Activated CD4-positive, CD25-positive, alpha-beta regulatory T cell (primary cell): Measurements from ENCODE around the gene FARS2.
"Not testable (repeated sequence)": the region's sequence is repeated elsewhere in the genome, so short reads cannot be mapped to it uniquely, and the experiment has no call there.

Experiments used
- DNase-seq, 4 experiments: peaks; one replicate each; lab custom pipeline; 2025; lab: John Stamatoyannopoulos, UW

The FARS2 gene

DNA sequence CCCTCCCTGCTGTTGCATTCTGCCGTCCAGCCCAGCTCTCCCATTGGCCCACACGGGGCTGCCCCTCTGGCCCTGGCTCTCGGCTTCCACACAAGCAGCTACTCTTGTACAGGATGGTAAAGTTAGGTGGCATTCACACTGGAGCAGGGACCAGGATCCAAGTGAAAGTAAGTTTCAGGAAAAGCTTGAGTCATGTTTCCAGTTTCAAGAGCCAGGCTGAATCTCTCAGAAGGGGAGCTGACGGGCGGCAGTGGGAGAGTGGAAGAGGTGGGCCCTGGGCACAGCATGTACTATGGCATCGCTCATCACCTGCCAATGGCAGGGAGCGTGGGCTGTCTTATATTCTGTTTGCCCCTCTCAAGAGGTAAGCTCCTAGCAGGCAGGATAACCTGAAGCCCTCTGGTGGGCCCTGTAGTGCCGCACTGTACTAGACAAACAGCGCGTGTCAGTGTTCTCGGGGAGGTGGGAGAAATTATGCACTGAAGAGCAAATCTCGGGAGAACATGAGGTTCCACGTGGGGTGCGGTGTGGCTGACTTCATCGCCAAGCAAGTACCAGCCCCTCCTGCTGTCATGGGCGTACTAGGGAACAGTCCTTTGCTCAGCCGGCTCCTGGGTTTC, 503.9 kb downstream of the FARS2 start:
- no peak for DNase-seq

DNA sequence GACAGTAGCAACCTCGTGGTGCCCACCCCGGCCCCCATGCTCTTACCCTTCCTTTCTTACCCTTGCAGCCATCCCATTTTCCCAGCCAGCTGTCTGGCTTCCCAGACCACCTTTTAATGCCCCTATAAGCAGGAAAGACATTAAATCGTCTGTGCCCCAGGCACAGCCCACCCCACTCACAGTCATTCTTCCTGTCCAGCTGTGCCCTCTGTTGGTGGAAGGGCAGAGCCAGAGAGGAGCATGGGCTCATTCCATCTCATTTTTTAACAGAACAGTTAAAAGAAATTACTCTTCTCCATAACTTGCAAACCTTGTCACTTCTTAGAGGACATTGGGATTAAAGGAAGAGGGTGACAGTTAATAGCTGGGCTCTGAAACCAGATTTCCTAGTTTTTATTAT, 504.9 kb downstream of the FARS2 start:
- DNase-seq: no peak

- no peak for DNase-seq
These were observed 506.2 kb downstream of the FARS2 start for GRCh38 chr6:5767471-5767870.

GRCh38 chr6:5771211-5771610, 509.9 kb downstream of the FARS2 start:
- DNase-seq: no peak

DNA sequence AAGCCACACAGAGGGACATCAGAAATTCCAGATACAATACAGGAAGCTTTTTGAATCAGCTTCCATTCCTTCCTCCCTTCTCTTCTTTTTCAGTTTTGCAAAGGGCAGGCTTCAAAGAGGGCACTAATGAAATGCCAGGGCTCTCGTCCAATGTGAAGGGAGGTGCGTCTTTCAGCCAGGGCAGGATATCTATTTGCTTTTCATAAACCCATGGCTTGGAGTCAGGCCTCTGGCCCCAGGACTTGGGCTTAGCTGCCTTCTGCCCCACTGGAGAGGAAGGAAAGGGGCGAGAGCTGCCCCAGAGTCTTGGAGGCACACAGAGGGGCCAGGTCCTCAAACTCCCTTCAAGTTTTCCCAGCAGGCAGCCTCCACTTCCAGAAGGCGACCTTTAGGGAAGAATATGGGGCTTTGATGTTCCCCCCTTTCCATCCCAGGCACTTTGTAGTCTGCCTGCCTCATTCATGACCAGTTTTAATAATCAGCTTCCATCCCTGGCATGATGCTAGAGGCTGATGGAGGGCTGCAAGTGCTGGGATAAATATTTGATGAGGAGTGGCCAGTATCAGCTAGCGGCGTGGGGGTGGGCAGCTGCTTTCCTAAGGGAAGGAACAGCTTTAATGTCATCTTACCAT, 510.6 kb downstream of the FARS2 start:
- no peak for DNase-seq

- no peak for DNase-seq
These were observed 511.3 kb downstream of the FARS2 start for GRCh38 chr6:5772408-5773120.

- no peak for DNase-seq
These were observed 514.8 kb downstream of the FARS2 start for GRCh38 chr6:5776104-5776503.

DNA sequence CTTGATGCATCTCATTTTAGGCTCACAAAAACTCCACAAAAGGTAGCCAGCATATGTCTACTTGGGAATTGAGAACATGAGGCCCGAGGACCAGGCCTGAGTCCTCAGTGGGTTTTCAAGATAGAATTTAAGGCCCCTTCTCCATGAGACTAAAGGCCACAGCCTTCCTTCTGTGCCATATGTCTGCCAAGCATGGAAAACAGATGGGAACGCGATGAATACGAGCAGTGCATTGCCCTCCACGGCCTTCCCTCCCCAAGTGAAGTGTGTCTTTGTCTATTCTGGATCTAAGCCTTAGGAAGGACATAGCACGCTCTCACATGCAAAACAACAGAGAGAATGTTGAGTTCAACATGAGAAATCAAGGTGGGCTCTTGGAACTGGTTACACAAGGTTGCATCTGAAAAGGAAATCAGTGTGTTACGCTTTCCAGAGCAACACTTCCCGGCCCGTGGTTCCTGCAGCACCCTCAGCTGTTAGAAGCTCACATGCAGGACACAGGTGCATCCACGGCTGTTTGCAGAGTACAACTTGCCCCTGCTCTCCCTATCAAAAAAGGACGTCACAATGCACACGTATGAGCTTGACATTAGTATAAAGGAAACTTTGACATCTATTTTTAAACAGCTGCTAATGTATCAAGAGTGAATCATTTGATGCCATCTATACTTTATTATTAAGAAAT, 515.5 kb downstream of the FARS2 start:
- DNase-seq: no peak

GRCh38 chr6:5778317-5778857, 517.1 kb downstream of the FARS2 start:
- no peak for DNase-seq

- DNase-seq: no peak
These were observed 517.6 kb downstream of the FARS2 start for GRCh38 chr6:5778906-5779305.

DNA sequence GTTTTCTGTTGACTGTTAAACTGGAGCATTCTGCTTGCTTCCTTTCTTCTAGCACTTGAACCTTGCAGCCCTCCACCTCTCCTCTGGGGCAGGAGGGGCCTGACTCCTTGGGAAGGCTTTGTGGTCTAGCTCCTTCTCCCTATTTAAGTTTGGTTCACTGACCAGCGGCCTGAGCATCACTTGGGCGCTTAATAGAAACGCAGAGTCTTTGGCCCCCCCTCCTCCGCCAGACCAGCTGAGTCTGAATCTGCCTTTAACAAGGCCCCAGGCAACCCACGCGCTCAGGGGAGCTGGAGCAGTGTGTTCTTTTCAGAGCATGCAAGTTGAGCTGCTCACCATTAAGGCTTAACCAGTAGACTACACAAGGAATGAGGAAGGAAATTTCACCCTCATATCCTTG, 519.7 kb downstream of the FARS2 start:
- no peak for DNase-seq

DNA sequence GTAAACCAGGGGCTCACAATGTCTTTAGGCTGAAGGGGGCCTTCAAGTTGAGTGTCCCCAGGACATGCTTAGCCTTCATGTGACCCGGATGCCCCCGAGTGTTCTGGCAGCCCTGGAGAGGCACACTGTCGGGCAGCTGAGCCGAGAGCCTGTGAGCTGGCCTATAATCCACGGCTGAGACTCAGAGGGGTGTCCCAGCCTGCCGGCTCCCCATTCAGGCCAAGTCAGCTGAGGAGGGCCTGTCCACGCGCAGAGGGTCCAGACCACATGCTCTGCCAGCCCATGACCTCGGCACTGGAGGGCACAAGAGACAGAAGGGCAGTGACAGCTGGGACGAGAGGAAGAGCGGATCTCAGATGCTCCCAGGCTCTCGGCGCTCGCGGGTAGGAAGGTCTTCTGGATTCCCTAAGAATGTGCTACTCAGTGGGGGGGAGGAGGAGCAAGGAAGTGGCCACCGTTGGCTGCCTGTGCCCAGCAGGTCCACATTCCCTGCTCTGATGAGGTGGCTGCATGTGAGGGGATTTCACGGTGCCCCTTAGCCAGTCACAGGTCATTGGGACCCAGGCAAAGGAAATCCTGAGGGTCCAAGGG, 520.7 kb downstream of the FARS2 start:
- DNase-seq: no peak

- DNase-seq: no peak
These were observed 521.7 kb downstream of the FARS2 start for GRCh38 chr6:5782783-5783547.

GRCh38 chr6:5783584-5784089, 522.3 kb downstream of the FARS2 start:
- DNase-seq: no peak

DNA sequence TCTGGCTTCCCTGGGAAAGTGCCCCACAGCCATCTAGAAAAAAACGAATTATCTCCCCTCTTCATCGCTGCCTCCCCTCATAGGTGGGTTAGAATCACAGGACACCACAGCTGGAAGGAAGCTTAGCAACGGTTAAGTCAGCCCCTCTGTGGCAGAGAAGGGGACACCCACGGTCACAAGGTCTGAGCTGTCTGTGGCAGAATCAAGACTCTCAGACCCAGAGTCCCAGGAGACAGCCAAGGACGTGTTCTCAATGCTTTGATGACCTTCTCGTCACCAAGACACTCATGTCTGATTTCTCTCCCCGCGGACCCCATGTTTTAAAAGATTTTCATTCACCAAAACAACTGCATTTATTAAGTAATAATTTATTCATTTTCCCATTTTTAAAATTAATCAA, 523.9 kb downstream of the FARS2 start:
- no peak for DNase-seq

- DNase-seq: no peak
These were observed 525.1 kb downstream of the FARS2 start for GRCh38 chr6:5786321-5786968.

- no peak for DNase-seq
These were observed 525.8 kb downstream of the FARS2 start for GRCh38 chr6:5786969-5787720.

DNA sequence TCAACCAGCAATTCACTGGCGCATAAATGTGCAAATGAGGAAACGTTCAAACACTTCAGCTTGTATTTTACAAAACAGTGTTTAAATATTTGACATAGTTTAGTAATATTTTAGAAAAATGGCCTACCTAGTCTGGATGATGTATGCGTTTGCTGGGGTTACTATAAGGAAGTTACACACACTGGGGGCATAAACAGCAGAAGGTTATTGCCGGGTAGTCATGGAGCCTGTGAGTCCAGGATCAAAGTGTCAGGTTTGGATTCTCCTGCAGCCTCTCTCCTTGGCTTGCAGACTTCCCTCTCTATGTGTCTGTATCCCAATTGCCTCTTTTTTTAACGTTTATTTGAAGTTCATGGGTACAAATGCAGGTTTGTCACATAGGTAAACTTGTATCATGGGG, 528.1 kb downstream of the FARS2 start:
- not testable (repeated sequence) for DNase-seq

DNA sequence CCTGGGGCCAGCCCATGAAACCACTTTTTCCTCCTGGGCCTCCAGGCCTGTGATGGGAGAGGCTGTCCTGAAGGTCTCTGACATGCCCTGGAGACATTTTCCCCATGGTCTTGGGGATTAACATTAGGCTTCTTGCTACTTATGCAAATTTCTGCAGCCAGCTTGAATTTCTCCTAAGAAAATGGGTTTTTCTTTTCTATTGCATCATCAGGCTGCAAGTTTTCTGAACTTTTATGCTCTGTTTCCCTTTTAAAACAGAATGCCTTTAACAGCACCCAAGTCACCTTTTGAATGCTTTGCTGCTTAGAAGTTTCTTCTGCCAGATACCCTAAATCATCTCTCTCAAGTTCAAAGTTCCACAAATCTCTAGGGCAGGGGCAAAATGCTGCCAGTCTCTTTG, 535.2 kb downstream of the FARS2 start:
- DNase-seq: not testable (repeated sequence)

DNA sequence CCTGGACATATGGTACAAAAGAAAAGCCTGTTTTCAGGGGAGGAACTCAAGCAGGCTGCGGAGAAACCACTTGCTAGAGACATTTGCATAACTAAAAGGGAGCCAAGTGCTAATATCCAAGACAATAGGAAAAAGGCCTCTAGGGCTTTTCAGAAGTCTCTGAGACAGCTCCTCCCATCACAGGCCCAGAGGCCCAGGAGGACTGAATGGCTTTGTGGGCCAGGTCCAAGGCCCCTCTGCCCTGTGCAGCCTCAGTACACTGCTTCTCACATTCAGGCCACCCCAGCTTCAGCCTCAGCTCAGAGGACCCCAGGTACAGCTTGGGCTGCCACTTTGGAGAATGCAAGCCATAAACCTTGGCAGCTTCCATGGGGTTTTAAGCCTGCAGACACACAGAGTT, 545.1 kb downstream of the FARS2 start:
- DNase-seq: not testable (repeated sequence)
